PC-3 (cell line): ENCODE data around the gene METAP2. TPM values are rescaled to one million over a fixed set of nuclear protein-coding genes. Genes with fewer than 3 reads are reported as not detected.

Experiments used
- ATAC-seq: fragments of 200-7000 bp; cut with Tn5 transposase; 2 replicates; pipeline ENCODE4 v1.9.1; 2020; ENCODE audit warnings: mild to moderate bottlenecking, moderate library complexity
- BruUV-seq: library from RNA; stranded (reverse); fragments of 400-500 nt; replicated peaks from 2 replicates; lab custom pipeline; 2021; lab: Mats Ljungman, UMichigan
- CTCF ChIA-PET: fragments of 300-600 bp; sonication (Branson Sonifier 250); formaldehyde crosslinking; loops from one replicate; lab custom pipeline; 2022; ENCODE audit warnings: antibody characterized with exemption; lab: Charles Lee
- POLR2A ChIA-PET: fragments of 300-600 bp; sonication (Branson Sonifier 250); formaldehyde crosslinking; loops from one replicate; lab custom pipeline; 2022; ENCODE audit warnings: antibody characterized with exemption; ENCODE audit not compliant: unreplicated experiment; lab: Charles Lee
- DNase-seq: peaks from one replicate; pipeline ENCODE4 v3.0.0-alpha.2; 2015
- H2AFZ ChIP-seq: fragments of 300-600 bp; sonication (generic); 2 replicates; pipeline ENCODE4 v1.6.0; 2016; ENCODE audit warnings: antibody characterized with exemption, low read length
- H3F3A ChIP-seq: fragments of 300-600 bp; sonication (generic); one replicate; pipeline ENCODE4 v1.6.0; 2017; ENCODE audit warnings: antibody characterized with exemption, low read length, control low read depth, mild to moderate bottlenecking; ENCODE audit not compliant: unreplicated experiment
- H3K27ac ChIP-seq: fragments of 300-600 bp; sonication (generic); 2 replicates; pipeline ENCODE4 v1.5.1; 2016; ENCODE audit warnings: mild to moderate bottlenecking, low read length
- H3K27me3 ChIP-seq: fragments of 300-600 bp; sonication (generic); 2 replicates; pipeline ENCODE4 v1.6.1; 2016; ENCODE audit warnings: low read length, mixed read lengths
- H3K36me3 ChIP-seq: fragments of 300-600 bp; sonication (generic); 2 replicates; pipeline ENCODE4 v1.6.1; 2016; ENCODE audit warnings: low read depth, mixed run types, low read length, mixed read lengths
- H3K4me1 ChIP-seq: fragments of 300-600 bp; sonication (generic); 2 replicates; pipeline ENCODE4 v1.5.1; 2016; ENCODE audit warnings: low read length; ENCODE audit not compliant: insufficient read depth
- H3K4me2 ChIP-seq: fragments of 300-600 bp; sonication (generic); 2 replicates; pipeline ENCODE4 v1.6.0; 2016; ENCODE audit warnings: low read length
- H3K4me3 ChIP-seq: fragments of 300-600 bp; sonication (generic); 2 replicates; pipeline ENCODE4 v1.5.1; 2016; ENCODE audit warnings: mild to moderate bottlenecking, low read length, mixed read lengths
- H3K79me2 ChIP-seq: fragments of 300-600 bp; sonication (generic); 2 replicates; pipeline ENCODE4 v1.6.1; 2017; ENCODE audit warnings: low read length, mixed read lengths
- H3K9ac ChIP-seq: fragments of 300-600 bp; sonication (generic); 2 replicates; pipeline ENCODE4 v1.6.0; 2016; ENCODE audit warnings: mild to moderate bottlenecking, low read length
- H3K9me2 ChIP-seq: fragments of 300-600 bp; sonication (generic); replicated peaks from 2 replicates; pipeline ENCODE4 v1.6.1; 2016; ENCODE audit warnings: mixed run types, low read length, mixed read lengths
- H3K9me3 ChIP-seq: fragments of 300-600 bp; sonication (generic); 2 replicates; pipeline ENCODE4 v1.6.1; 2016; ENCODE audit warnings: low read length, mixed read lengths
- H4K20me1 ChIP-seq: fragments of 300-600 bp; sonication (generic); 2 replicates; pipeline ENCODE4 v1.6.1; 2016; ENCODE audit warnings: low read length, mixed read lengths
- EZH2 ChIP-seq: fragments of 300-600 bp; sonication (generic); IDR thresholded peaks from one replicate; pipeline ENCODE4 v1.6.1; 2017; ENCODE audit warnings: antibody characterized with exemption, mild to moderate bottlenecking, low read length; ENCODE audit not compliant: unreplicated experiment
- EZH2phosphoT487 ChIP-seq: fragments of 300-600 bp; sonication (generic); IDR thresholded peaks from 2 replicates; pipeline ENCODE4 v1.6.1; 2018; ENCODE audit warnings: mild to moderate bottlenecking, antibody characterized with exemption, low read length, borderline replicate concordance
- intact Hi-C: fragments of 100-400 bp; cut with micrococcal nuclease; formaldehyde crosslinking; loops from 2 replicates; pipeline ENCODE4 v1.9.0; 2023
- total RNA-seq: library from RNA; depleted of rRNA; stranded (reverse); fragments of >200 nt; gene quantifications from 2 replicates; pipeline ENCODE4 v1.2.3, GENCODE V29; 2014
- TF ChIP-seq, protein P1 (sequence below): fragments of 300-600 bp; sonication (generic); conservative IDR thresholded peaks from 2 replicates; pipeline ENCODE4 v1.5.1; 2017; ENCODE audit warnings: antibody characterized with exemption, low read depth, mild to moderate bottlenecking, low read length

METAP2 gene
- total RNA-seq, 1 experiment from 2014 or later, result 79.2 TPM

DNA sequence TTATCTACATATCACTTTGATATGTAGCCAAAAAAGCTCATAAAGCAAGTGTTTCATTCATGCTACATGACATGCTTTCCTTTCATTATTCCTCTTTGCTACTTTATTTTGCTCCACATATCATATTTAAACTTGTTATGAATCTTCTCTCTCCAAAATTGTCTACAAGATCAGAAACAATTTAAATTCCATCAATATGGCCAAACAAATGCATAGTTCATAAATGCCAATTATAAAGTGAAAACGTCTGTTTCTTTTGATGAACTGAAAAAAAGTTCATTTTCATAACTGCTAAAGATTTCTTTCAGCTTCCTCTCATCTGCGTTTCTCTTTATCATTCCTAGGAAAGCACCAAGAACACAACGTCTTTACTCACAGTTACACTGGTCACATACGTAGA, 54.5 kb downstream of the METAP2 start:
- H3K9ac ChIP-seq, result no peak overlapping the region
- H3K27me3 ChIP-seq, result no peaks in the 10 kb centered on the region
- H3K9me3 ChIP-seq, result no peaks in the 10 kb centered on the region
- no peak for DNase-seq
- no peaks in the 10 kb centered on the region for H3K36me3 ChIP-seq
- H2AFZ ChIP-seq, result 0 out of 2 replicates have a peak overlapping the region, but pooled peaks have one; percentile 24
- CTCF ChIA-PET, result no interaction called here
- H3K9me2 ChIP-seq, result no peaks in the 10 kb centered on the region
- H3F3A ChIP-seq, result no peaks in the 10 kb centered on the region
- H3K4me3 ChIP-seq, result no peak overlapping the region
- intact Hi-C loops, result no loop called here
- H3K4me2 ChIP-seq, result no peak overlapping the region
- no peak overlapping the region for H3K27ac ChIP-seq
- no peaks in the 10 kb centered on the region for H4K20me1 ChIP-seq
- peaks cover 5% of the 10 kb centered on the region; the same call in 1 of the 2 replicates for H3K4me1 ChIP-seq
- H3K79me2 ChIP-seq, result no peaks in the 10 kb centered on the region
- no peak for ATAC-seq
- POLR2A ChIA-PET, result no interaction called here
- TF ChIP-seq EZH2 (no peak), EZH2phosphoT487 (no peak)
- TF ChIP-seq, protein P1, sequence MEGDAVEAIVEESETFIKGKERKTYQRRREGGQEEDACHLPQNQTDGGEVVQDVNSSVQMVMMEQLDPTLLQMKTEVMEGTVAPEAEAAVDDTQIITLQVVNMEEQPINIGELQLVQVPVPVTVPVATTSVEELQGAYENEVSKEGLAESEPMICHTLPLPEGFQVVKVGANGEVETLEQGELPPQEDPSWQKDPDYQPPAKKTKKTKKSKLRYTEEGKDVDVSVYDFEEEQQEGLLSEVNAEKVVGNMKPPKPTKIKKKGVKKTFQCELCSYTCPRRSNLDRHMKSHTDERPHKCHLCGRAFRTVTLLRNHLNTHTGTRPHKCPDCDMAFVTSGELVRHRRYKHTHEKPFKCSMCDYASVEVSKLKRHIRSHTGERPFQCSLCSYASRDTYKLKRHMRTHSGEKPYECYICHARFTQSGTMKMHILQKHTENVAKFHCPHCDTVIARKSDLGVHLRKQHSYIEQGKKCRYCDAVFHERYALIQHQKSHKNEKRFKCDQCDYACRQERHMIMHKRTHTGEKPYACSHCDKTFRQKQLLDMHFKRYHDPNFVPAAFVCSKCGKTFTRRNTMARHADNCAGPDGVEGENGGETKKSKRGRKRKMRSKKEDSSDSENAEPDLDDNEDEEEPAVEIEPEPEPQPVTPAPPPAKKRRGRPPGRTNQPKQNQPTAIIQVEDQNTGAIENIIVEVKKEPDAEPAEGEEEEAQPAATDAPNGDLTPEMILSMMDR, result no peak
- no TSS peak for BruUV-seq

DNA sequence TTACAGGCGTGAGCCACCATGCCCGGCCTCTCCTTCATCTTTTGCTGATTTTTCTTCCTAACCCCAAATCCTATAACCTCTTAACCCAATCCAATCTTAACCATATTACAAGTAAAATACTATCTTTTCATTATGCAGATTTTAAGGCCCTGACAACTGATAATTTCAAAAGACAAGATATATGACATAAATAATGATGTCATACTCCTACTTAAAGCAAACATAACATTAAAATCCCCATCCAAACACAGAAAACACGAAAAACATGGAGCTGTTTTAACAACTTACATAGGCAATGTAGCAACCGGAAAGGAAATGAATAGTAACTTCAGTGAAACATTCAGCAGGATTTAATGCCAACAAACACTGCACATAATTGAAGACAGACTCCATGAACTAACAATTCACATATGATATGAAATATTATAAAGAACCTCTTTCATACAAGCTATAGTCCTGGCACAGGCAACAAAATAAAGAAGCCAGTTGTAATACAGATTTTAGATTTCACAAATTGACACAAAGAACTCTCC, 55.8 kb downstream of the METAP2 start:
- POLR2A ChIA-PET, result no interaction called here
- no peak overlapping the region for H2AFZ ChIP-seq
- no peak overlapping the region for H3K4me2 ChIP-seq
- no TSS peak for BruUV-seq
- CTCF ChIA-PET, result no interaction called here
- H3F3A ChIP-seq, result no peaks in the 10 kb centered on the region
- H3K9me3 ChIP-seq, result no peaks in the 10 kb centered on the region
- H4K20me1 ChIP-seq, result no peaks in the 10 kb centered on the region
- no peaks in the 10 kb centered on the region for H3K79me2 ChIP-seq
- TF ChIP-seq, protein P1, result no peak
- no peak for TF ChIP-seq EZH2
- TF ChIP-seq EZH2phosphoT487, result no peak
- H3K36me3 ChIP-seq, result no peaks in the 10 kb centered on the region
- H3K9ac ChIP-seq, result no peak overlapping the region
- peaks cover 5% of the 10 kb centered on the region; the same call in 1 of the 2 replicates for H3K4me1 ChIP-seq
- H3K9me2 ChIP-seq, result no peaks in the 10 kb centered on the region
- no peak overlapping the region for H3K27ac ChIP-seq
- no peak overlapping the region for H3K4me3 ChIP-seq
- DNase-seq (no peak), ATAC-seq (no peak)
- H3K27me3 ChIP-seq, result no peaks in the 10 kb centered on the region
- intact Hi-C loops, result no loop called here

DNA sequence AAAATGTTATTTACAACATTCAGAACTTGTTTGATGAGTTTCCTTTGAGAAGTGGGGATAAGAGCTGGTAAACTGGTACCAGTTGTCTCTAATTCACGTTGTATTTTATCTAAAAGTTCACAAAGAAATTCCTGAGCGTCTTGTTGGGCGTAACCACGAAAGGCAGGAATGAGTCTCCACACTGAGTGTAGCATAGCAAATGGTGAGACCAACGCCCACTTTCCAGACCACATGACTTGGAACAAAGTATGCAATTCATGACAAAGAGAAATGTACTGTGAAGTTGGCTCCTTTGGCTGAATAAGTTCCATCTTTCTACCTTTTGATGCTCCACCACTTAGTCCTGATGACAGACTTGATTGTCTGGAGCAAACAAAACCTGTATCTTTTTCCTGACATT, 58.9 kb downstream of the METAP2 start:
- Histone ChIP-seq H4K20me1 (no peaks in the 10 kb centered on the region), H3K4me1 (peaks cover 5% of the 10 kb centered on the region; the same call in 1 of the 2 replicates), H3K27ac (no peak overlapping the region), H3K79me2 (no peaks in the 10 kb centered on the region), H3K9ac (no peak overlapping the region), H3K4me2 (no peak overlapping the region), H3K9me3 (no peaks in the 10 kb centered on the region), H3K9me2 (no peaks in the 10 kb centered on the region), H3K27me3 (no peaks in the 10 kb centered on the region), H2AFZ (peak overlapping the region; percentile 58), H3K4me3 (no peak overlapping the region), H3F3A (peaks cover 4% of the 10 kb centered on the region), H3K36me3 (no peaks in the 10 kb centered on the region)
- DNase-seq, result peak; percentile 49
- ChIA-PET CTCF (interaction anchor here (0.7 kb wide), 1 partner anchor 21 kb away, joined by 3 read pairs; no protein-coding TSS in a partner anchor), POLR2A (no interaction called here)
- peak; percentile 38 for ATAC-seq
- BruUV-seq, result no TSS peak
- intact Hi-C loops, result no loop called here
- TF ChIP-seq, protein P1, result no peak
- TF ChIP-seq EZH2 (no peak), EZH2phosphoT487 (no peak)
